Activated naive CD4-positive, alpha-beta T cell treated with anti-CD3 and anti-CD28 coated beads, Interleukin-2, amount 50 U/mL, for 72 hours (primary cell): ENCODE data around the gene NOL4L. TPM values are rescaled to one million over a fixed set of nuclear protein-coding genes. Genes with fewer than 3 reads are reported as not detected.

Experiments
- ATAC-seq, 2 donors: fragments of 150-1000 bp; cut with Tn5 transposase; 2 replicates each; pipeline ENCODE4 v1.10.0; 2021; ENCODE audit warnings: mild to moderate bottlenecking in 2 of 2, moderate library complexity in 2 of 2
- DNase-seq, 2 donors: peaks; one replicate each; pipeline ENCODE4 v3.0.0; 2021 to 2022; ENCODE audit warnings: low spot score in 2 of 2
- H3K27ac Mint-ChIP-seq, 2 donors: one replicate each; pipeline ENCODE4 v1.8.0; 2022; ENCODE audit warnings: mild to moderate bottlenecking in 2 of 2, mixed read lengths in 2 of 2
- H3K36me3 Mint-ChIP-seq, 2 donors: one replicate each; pipeline ENCODE4 v1.8.0; 2022; ENCODE audit warnings: mixed read lengths in 2 of 2
- H3K9me3 Mint-ChIP-seq, 2 donors: one replicate each; pipeline ENCODE4 v1.8.0; 2022; ENCODE audit warnings: mixed read lengths in 2 of 2
- total RNA-seq, 2 donors: library from RNA; stranded (reverse); gene quantifications; one replicate each; pipeline ENCODE4 v1.2.3, GENCODE V29; 2022

NOL4L gene
- total RNA-seq, 2 donors from 2014 or later: 21.2 to 30.7 TPM

GRCh38 chr20:32484225-32484957, 100.7 kb downstream of the NOL4L start:
- ATAC-seq: peak; percentile 23 to 33
- Mint-ChIP-seq H3K36me3 (peaks cover 0 to 15% of the 10 kb centered on the region in 2 donors), H3K9me3 (peaks cover 0 to 9% of the 10 kb centered on the region in 2 donors), H3K27ac (peak overlapping the region; percentile 67 to 90)
- no peak for DNase-seq

GRCh38 chr20:32483351-32484224, 101.5 kb downstream of the NOL4L start:
- DNase-seq (peak; percentile 58 to 75), ATAC-seq (peak; percentile 52 to 62)
- H3K27ac Mint-ChIP-seq: peak overlapping the region in 1 of 2 donors; percentile 29

GRCh38 chr20:32482442-32483261, 102.5 kb downstream of the NOL4L start:
- DNase-seq (peak in 1 of 2 donors; percentile 64), ATAC-seq (peak; percentile 8 to 38)
- H3K9me3 Mint-ChIP-seq: no peaks in the 10 kb centered on the region
- H3K27ac Mint-ChIP-seq: no peak overlapping the region
- H3K36me3 Mint-ChIP-seq: peaks cover 0 to 5% of the 10 kb centered on the region in 2 donors

More at GRCh38 chr20:32483351-32484224, 101.5 kb downstream of the NOL4L start:
- Mint-ChIP-seq H3K9me3 (peaks cover 0 to 6% of the 10 kb centered on the region in 2 donors), H3K36me3 (peaks cover 0 to 11% of the 10 kb centered on the region in 2 donors)

GRCh38 chr20:32482143-32482441, 103.0 kb downstream of the NOL4L start:
- H3K27ac Mint-ChIP-seq: no peak overlapping the region
- DNase-seq: no peak
- no peaks in the 10 kb centered on the region for H3K36me3 Mint-ChIP-seq
- ATAC-seq: no peak
- H3K9me3 Mint-ChIP-seq: no peaks in the 10 kb centered on the region

GRCh38 chr20:32481311-32482142, 103.6 kb downstream of the NOL4L start:
- H3K27ac Mint-ChIP-seq: no peak overlapping the region
- no peaks in the 10 kb centered on the region for H3K9me3 Mint-ChIP-seq
- no peak for DNase-seq
- H3K36me3 Mint-ChIP-seq: no peaks in the 10 kb centered on the region
- no peak for ATAC-seq

DNA sequence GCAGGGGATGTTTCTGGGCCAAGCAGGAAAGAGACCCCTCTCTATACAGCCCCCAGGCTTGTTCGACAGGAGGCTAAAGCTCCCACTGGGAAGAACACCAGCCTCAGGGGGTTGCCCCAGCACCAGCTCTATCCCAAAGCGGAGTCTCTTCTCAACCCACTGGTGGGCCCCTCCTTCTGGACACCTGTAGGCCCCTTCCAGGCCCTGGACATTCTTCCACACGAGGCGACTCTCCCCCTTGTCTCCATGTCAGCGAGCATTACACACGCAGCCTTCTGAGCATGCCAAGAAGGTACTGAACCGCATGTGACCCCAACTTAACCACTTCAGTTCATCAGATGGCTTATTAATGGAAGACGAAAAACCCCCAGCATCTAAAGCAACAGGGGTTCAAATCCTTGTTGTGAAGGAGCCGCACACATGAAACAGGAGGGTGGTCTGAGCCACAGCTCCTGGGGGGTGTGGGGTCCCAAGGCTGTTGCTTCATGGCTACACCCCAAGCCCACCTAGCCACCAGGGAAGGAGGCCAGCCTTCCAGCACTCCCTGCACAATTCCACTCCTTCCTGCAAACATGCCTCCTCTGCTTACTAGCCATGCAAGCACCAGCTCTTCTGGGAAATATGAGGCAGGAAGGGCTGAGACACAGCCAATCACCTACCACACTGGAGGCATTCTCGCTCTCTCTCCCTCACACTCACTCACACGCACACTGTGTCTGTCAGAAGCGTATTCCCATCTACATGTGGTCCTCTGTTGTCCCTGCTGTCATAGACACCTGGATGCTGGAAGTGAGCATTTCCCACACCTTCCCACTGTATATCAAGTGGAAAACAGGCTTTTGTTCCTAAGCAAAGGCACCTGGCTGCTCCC, 104.5 kb downstream of the NOL4L start:
- DNase-seq (no peak), ATAC-seq (no peak)
- no peaks in the 10 kb centered on the region for H3K9me3 Mint-ChIP-seq
- H3K27ac Mint-ChIP-seq: no peak overlapping the region
- H3K36me3 Mint-ChIP-seq: no peaks in the 10 kb centered on the region

DNA sequence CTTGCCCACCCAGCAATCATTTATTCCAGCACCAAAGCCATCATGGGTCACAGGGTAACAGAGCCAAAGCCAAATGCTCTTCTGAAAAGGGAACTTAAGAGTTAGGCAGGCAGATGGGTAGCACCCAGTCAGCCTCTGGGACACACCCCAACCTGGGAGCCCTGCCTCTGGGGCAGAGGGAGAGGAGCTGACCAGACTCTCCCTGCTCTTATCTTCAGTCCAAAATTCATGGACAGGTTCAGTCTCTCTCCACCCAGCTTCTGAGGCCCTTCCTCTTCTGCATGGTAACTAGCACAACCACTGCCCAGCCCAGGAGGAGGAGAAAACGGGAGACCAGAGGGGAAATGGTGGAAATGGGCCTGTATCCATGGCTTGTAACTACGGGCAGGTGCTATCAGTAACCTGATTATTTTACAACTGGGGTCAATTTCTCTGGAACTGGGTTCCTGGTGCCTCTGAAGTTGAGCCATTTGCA, 105.4 kb downstream of the NOL4L start:
- DNase-seq (no peak), ATAC-seq (no peak)
- Mint-ChIP-seq H3K36me3 (no peaks in the 10 kb centered on the region), H3K9me3 (no peaks in the 10 kb centered on the region), H3K27ac (no peak overlapping the region)

GRCh38 chr20:32479012-32479411, 106.1 kb downstream of the NOL4L start:
- ATAC-seq: no peak
- Mint-ChIP-seq H3K9me3 (no peaks in the 10 kb centered on the region), H3K27ac (no peak overlapping the region), H3K36me3 (no peaks in the 10 kb centered on the region)
- DNase-seq: no peak

DNA sequence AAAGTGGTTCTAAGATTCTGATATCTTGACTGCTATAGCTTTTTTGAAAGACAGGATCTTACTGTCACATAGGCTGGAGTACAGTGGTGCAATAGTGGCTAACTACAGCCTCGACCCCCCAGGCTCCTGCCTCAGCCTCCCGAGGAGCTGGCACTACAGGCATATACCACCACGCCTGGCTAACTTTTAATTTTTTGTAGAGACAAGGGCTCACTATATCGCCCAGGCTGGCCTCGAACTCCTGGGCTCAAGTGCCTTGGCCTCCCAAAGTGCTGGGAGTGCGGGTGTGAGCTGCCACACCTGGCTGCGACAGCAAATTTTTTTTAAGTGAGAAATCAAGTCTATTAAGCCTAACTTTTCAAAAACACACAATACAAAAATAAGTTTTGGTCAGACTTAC, 106.6 kb downstream of the NOL4L start:
- DNase-seq (no peak), ATAC-seq (no peak)
- H3K9me3 Mint-ChIP-seq: no peaks in the 10 kb centered on the region
- H3K27ac Mint-ChIP-seq: no peak overlapping the region
- H3K36me3 Mint-ChIP-seq: no peaks in the 10 kb centered on the region

DNA sequence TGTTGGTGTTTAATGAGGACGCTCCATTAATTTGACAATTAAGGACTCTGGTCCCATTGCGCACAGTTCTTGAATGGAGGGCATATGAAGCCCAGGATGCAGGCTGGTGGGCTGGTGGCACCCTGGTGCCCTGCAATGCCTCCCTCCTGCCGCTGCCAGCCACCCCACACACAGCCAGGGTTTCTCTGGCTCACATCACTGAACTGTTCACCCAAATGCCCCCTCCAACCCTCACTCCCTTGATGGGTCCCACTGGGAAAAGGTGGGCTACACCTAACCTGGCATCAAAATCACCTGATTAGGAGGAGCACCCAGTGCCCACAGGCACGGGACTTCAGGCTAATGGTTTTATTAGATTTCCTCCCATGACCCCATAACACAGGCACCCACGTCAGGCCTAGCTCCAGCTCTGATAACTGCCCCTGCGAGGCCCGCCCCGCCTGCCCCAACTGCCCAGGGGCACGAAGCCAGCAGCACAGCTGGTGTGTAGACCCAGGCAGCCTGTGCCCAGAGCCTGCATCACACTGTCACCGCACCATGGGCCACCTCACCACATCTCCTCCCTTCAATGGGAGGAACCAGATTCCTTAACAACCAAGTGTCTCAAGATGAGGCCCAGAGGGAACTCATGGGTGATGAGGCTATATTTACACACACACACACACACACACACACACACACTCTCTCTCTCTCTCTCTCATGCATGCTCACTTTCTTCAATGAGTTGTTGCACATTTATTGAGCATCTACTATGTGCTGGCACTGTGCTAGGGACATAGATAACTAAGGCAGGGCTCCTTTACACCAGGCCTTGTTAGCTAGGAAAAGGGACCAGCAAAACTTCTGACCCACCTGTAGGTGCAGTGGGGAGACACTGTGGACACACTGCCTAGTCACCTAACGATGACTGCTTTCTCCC, 107.3 kb downstream of the NOL4L start:
- ATAC-seq (no peak), DNase-seq (no peak)
- Mint-ChIP-seq H3K27ac (no peak overlapping the region), H3K9me3 (no peaks in the 10 kb centered on the region), H3K36me3 (no peaks in the 10 kb centered on the region)

DNA sequence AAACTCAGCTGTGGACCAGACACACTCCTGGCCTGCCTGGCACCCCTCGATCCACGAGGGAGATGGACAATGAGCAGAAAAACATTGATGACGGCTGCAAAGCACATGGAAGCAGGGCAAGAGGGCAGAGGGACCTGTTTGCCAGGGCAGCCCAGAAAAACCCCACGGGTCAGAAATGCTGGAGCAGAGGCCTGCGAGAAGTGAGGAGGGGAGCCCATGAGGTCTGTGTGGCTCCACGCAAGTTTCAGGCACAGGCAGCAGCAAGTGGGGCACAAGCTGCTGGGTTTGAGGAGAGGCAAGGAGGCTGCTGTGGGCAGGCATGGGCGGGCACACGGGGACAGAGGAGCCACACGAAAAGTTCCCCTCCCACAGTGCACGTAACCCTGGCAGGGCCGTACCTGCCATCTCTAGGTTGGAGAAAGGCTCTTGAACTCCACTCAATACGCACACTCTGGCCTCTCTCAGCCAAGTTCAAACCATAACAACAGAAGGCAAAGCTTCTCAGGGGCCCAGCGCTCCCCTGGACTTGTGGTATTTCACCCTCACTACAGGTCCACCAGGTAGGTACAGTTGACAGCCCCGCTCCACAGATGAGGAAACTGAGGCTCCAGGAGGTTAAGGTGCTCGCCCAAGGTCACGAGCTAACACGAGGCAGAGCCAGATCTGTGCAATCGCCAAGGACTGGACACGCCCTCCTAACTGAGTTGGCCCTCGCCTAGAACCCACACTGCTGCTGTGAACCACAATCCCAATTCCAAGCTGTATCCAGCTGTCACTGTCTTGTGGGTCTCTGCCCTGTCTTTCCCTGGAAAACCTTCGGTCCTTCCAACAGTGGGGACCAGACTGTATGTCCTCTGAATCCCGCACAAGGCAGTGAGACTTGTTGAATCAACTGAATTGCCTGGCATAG, 108.2 kb downstream of the NOL4L start:
- no peaks in the 10 kb centered on the region for H3K9me3 Mint-ChIP-seq
- no peak for DNase-seq
- no peaks in the 10 kb centered on the region for H3K36me3 Mint-ChIP-seq
- ATAC-seq: peak in 1 of 2 donors; percentile 8
- peak overlapping the region; percentile 21 to 73 for H3K27ac Mint-ChIP-seq

- H3K27ac Mint-ChIP-seq: peak overlapping the region; percentile 21 to 60
- no peak for DNase-seq
- no peaks in the 10 kb centered on the region for H3K9me3 Mint-ChIP-seq
- H3K36me3 Mint-ChIP-seq: no peaks in the 10 kb centered on the region
- no peak for ATAC-seq
These were observed 109.9 kb downstream of the NOL4L start for GRCh38 chr20:32474967-32475811.

GRCh38 chr20:32474717-32474966, 110.5 kb downstream of the NOL4L start:
- Mint-ChIP-seq H3K9me3 (no peaks in the 10 kb centered on the region), H3K36me3 (no peaks in the 10 kb centered on the region), H3K27ac (no peak overlapping the region)
- ATAC-seq: no peak
- DNase-seq: no peak
